Measurements from ENCODE around the gene SLC13A3.

SLC13A3 gene

GRCh38 chr20:46564241-46564957 lies 86.9 kb downstream of the SLC13A3 start:
- no peak for DNase-seq (ENCODE audit: extremely low read depth, low read depth)
- TF ChIP-seq CTCF (IDR thresholded peaks at IDR 0.05; ENCODE audit: low read depth, low read length): no peak

DNA sequence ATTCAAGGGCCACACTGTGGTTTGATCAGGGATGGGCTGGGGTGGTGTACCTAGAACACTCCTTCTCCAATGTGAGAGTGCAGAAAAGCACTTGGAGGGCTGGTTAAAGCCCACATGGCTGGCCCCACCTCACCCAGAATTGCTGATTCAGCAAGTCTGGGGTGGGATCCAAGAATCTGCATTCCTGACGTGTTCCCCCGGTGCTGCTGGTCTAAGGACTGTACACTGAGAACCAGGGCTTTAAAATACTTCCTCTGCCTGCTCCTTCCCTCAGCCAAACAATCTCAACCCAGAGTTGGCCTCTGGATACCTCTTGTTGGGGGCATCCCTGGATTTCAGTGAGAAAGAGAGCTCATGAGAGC lies 87.4 kb downstream of the SLC13A3 start:
- no peak for DNase-seq (ENCODE audit: extremely low read depth, low read depth)
- no peak for TF ChIP-seq CTCF (IDR thresholded peaks at IDR 0.05; ENCODE audit: low read depth, low read length)

DNA sequence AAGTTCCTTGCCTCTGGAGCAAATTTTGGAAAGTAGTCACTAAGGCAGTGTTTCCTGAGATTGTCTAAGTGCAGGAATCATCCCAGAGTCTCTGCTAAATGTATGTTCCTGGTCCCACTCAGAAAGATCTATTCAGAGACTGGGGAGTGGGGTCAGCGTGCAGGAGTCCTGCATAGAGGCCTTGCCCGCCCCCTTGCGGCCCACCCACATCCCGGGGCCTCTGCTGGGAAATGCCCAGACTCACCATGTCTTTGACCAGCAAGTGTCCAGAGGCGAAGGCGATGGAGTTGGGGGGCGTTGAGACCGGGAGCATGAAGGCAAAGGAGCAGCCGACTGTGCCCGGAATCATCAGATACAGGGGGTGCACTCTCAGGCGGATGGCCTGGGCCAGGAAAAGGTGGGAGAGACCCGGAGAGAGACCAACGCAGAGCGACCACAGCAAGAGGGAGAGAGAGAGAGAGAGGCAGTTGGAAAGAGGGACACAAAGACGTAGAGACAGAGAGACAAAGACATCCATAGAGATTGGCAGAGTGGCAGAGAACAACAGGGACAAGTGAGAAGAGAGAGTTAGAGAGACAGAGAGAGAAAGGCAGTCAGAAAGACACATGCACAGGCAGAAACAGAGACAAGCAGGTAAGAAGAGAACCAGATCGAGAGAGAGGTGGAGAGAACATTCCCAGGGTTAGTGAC lies 87.9 kb downstream of the SLC13A3 start:
- no peak for TF ChIP-seq CTCF (IDR thresholded peaks at IDR 0.05; ENCODE audit: low read depth, low read length)
- DNase-seq (ENCODE audit: extremely low read depth, low read depth): no peak

DNA sequence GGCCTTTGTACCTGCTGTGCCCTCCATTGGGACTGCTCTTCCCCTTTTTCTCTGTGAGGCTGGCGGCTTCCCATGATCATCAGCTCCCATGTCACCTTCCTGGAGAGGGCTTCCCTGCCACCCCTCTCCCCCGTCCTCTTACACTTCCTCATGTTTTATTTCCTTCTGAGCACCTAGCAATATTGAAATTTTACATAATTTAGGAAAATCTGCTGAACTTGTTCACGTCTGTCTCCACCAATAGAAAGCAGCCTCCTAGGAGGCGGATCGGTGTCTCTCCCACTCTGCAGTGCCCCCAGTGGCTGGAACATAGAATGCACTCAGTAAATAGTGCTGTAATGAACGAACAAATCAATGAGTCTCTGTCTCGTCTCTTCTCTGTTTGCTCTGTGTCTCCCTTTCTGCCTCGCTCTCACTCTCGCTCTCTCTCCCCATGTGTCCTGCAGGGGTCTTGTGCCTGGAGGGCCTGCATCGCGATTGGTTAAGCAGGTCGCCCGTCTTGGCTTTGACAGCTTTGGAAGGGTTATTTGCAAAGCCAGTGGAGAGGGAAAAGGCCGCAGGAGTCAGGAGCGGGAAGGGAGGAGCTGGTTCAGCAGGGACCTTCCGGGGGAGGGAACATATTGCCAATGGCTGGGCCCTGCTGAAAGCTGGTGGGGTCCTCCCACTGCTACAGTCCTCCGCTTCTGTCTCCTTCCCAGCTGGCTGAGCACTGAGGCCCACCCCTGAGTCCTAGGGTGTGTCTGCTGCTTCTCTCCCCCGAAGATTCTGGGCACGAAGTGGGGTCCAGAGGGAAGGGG lies 88.7 kb downstream of the SLC13A3 start:
- no peak for DNase-seq (ENCODE audit: extremely low read depth, low read depth)

DNA sequence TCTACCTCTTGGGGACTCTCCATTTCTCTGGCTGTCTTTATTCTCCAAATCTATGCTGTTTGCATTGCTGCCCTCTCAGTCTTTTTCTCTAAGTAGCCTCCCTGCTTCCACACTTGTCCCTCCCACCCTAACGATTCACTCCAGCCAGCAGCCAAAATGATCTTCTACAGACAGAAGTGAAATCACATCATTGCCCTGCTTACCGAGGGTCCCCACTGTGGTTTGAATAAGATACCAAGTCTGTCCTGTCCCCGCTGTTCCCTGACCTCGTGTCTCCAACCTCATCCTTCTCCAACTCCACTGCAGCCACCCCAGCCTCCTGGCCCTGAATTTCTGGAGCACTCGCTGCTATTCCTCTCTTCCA lies 89.3 kb downstream of the SLC13A3 start:
- no peak for DNase-seq (ENCODE audit: extremely low read depth, low read depth)
- TF ChIP-seq CTCF (IDR thresholded peaks at IDR 0.05; ENCODE audit: low read depth, low read length): no peak

More for the DNA sequence above, 88.7 kb downstream of the SLC13A3 start:
- peak; percentile 87 for TF ChIP-seq CTCF (IDR thresholded peaks at IDR 0.05; ENCODE audit: low read depth, low read length)

DNA sequence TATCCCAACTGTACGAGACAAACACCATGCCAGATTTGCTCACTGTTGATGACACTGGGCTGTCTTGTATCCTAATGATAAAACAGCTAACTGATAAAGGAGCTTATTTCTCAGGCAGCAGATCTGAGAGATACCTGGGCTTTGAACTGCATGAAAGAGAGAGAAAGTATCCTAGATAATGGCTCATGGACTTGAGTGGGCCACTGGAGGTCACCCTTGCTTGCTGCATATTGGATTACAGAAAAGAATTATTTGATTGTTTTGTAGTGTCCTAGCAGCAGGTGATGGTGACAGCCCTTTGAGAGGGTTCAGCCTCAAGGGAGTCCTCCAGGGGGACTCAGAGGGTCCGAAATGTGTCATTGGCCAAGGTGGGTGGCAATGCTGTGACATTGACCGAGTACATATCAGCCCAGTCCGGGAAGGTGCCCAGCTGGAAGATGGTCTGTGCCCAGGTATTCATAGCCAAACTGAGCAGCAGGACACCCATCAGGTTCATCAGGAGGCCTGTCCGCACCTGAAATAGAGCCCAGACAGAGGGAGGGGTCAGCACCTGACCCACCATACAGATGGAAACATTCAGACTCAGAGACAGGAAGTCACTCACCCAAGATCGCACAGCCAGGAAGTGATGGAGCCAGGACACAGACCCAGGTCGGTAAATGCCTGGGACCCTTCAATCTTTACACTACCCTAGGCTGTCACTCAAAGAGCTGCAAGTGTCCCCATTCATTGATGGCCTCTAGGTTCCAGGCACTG lies 91.4 kb downstream of the SLC13A3 start:
- DNase-seq (ENCODE audit: extremely low read depth, low read depth): no peak
- no peak for TF ChIP-seq CTCF (IDR thresholded peaks at IDR 0.05; ENCODE audit: low read depth, low read length)

All from AG09319 (cell line).